ENCODE data around the gene CDC42BPB. TPM values are rescaled to one million over a fixed set of nuclear protein-coding genes. Genes with fewer than 3 reads are reported as not detected.
A peak's percentile ranks its signal among the peaks of the same experiment; 100 is the strongest.

Gene CDC42BPB
- total and polyA plus RNA-seq, 2 of the 4 experiments (the other 2 are of a cell fraction), result 49.1 to 81.4 TPM

- in situ Hi-C loops (cut with MboI; ENCODE audit: low sequenced_read_pairs), result loop anchor here (10.0 kb wide), 2 partner anchors 135 to 215 kb away; partner anchors contain the start of gene TRAF3
- Histone ChIP-seq H3K9me1 (ENCODE audit: insufficient read depth, low read length) (0 out of 2 replicates have a peak, but pooled peaks cover 2% of the 10 kb centered on the region), H4K5ac (ENCODE audit: low read depth, low read length) (no peak overlapping the region), H2BK15ac (ENCODE audit: low read depth, low read length) (no peak overlapping the region), H2AK9ac (replicated peaks; ENCODE audit: low read depth, low read length, poor library complexity) (peak overlapping the region; percentile 37), H3K18ac (ENCODE audit: low read depth, low read length) (no peak overlapping the region), H4K20me1 (ENCODE audit: insufficient read depth, low read length) (no peaks in the 10 kb centered on the region; the same call in 1 of the 2 replicates), H2BK20ac (ENCODE audit: low read depth, low read length) (no peak overlapping the region), H4K91ac (ENCODE audit: insufficient read depth, low read depth, low read length) (no peak overlapping the region), H3K23ac (ENCODE audit: low read depth, low read length) (no peak overlapping the region), H3K9ac (ENCODE audit: low read depth, low read length) (no peak overlapping the region), H3K4me2 (ENCODE audit: low read depth, low read length) (no peak overlapping the region), H3K27me3 (ENCODE audit: control insufficient read depth, insufficient read depth, low read length) (no peaks in the 10 kb centered on the region), H3K56ac (ENCODE audit: extremely low read depth, insufficient read depth, low read length) (no peak overlapping the region), H2BK5ac (ENCODE audit: low read depth, low read length, poor library complexity, severe bottlenecking) (no peak overlapping the region), H3K14ac (replicated peaks; ENCODE audit: low read depth, low read length) (no peak overlapping the region), H2AFZ (replicated peaks; ENCODE audit: low read length, poor library complexity) (no peak overlapping the region), H2BK120ac (ENCODE audit: low read depth, low read length) (no peak overlapping the region), H3K9me3 (ENCODE audit: control insufficient read depth, insufficient read depth, low read length) (no peaks in the 10 kb centered on the region), H3K4me3 (ENCODE audit: insufficient read depth, low read depth, low read length) (no peak overlapping the region), H2AK5ac (ENCODE audit: low read depth, low read length) (no peak overlapping the region), H3K79me1 (ENCODE audit: low read depth in 1 of 2, low read length in 2 of 2) (no peaks in the 10 kb centered on the region), H3K27ac (ENCODE audit: insufficient read depth, low read length) (no peak overlapping the region), H4K8ac (ENCODE audit: low read depth in 2 of 2, low read length in 2 of 2) (no peak overlapping the region), H3K4ac (ENCODE audit: low read depth, low read length) (no peak overlapping the region), H3K4me1 (ENCODE audit: control insufficient read depth, insufficient read depth, low read length) (no peaks in the 10 kb centered on the region), H3K36me3 (ENCODE audit: control insufficient read depth, insufficient read depth, low read length) (peaks cover 11% of the 10 kb centered on the region)
- 80% methylated on average over 2 of the region's 10 CpGs; no CpG with 5 or more reads in 1 of the 2 experiments for WGBS, 2 experiments (ENCODE audit: extremely low coverage in 2 of 2, insufficient read length in 1 of 2)
- no peak for ATAC-seq (ENCODE audit: low read depth)
- no TSS peak for BruUV-seq (replicated peaks)
- dilution Hi-C loops (cut with HindIII; ENCODE audit: low sequenced_read_pairs, unreplicated experiment), result no loop called here
- TF ChIP-seq CHD1 (IDR thresholded peaks at IDR 0.05; ENCODE audit: low read depth, low read length) (no peak), CTCF (conservative IDR thresholded peaks at IDR 0.05; ENCODE audit: low read depth, low read length) (no peak), RFX5 (IDR thresholded peaks at IDR 0.05; ENCODE audit: low read depth, low read length) (no peak), MAZ (IDR thresholded peaks at IDR 0.05; ENCODE audit: borderline replicate concordance, low read depth, low read length) (no peak)
- DNase-seq, result no peak
- ChIA-PET POLR2A (ENCODE audit: unreplicated experiment) (no interaction called here), CTCF (no interaction called here)
- intact Hi-C loops (cut with micrococcal nuclease), result loop anchor here (10.0 kb wide), 1 partner anchor 315 kb away; the partner anchor contains the start of gene RCOR1
These were observed 147.4 kb downstream of the CDC42BPB start for GRCh38 chr14:102909911-102910310.
